ENCODE results near the gene ZC3H7B. TPM values are rescaled to one million over a fixed set of nuclear protein-coding genes. Genes with fewer than 3 reads are reported as not detected.

ZC3H7B gene
- total RNA-seq, 1 experiment from 2014 or later: 34.8 TPM

DNA sequence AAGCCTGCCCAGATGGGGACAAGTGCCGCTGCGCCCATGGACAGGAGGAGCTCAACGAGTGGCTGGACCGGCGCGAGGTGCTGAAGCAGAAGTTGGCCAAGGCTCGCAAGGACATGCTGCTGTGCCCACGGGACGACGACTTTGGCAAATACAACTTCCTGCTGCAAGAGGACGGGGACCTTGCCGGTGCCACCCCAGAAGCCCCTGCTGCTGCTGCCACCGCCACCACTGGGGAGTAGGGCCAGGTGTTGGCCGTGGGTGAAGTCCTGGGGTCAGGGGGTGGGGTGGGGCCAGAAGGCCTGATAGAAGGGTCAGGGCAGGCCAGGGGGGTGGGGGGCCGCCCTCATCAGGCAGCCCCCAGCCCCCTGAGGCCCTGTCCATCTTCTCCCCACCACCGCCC is 55.9 kb downstream of the ZC3H7B start:
- Histone ChIP-seq H3K9me3 (ENCODE audit: low read length) (no peaks in the 10 kb centered on the region), H2AFZ (ENCODE audit: low read length) (no peak overlapping the region), H3K9me2 (replicated peaks; ENCODE audit: low read length) (no peaks in the 10 kb centered on the region), H3K27me3 (ENCODE audit: low read length) (no peaks in the 10 kb centered on the region), H3K4me3 (ENCODE audit: low read length) (no peak overlapping the region), H3K4me1 (ENCODE audit: insufficient read depth, low read length) (no peaks in the 10 kb centered on the region), H3F3A (ENCODE audit: low read length, unreplicated experiment) (no peaks in the 10 kb centered on the region), H3K27ac (ENCODE audit: low read length) (no peak overlapping the region), H3K4me2 (ENCODE audit: low read length) (no peak overlapping the region), H3K9ac (ENCODE audit: low read length) (no peak overlapping the region), H3K79me2 (ENCODE audit: low read length) (no peaks in the 10 kb centered on the region), H3K36me3 (ENCODE audit: low read depth, low read length) (no peaks in the 10 kb centered on the region; the same call in 1 of the 2 replicates), H4K20me1 (ENCODE audit: low read length) (no peaks in the 10 kb centered on the region)
- no peak for DNase-seq
- intact Hi-C loops (cut with micrococcal nuclease): no loop called here
- CTCF ChIA-PET: interaction anchor here (0.6 kb wide), 1 partner anchor 177 kb away, joined by 3 read pairs; no protein-coding TSS in a partner anchor
- ATAC-seq: no peak
- POLR2A ChIA-PET (ENCODE audit: unreplicated experiment): no interaction called here
- no TSS peak for BruUV-seq (replicated peaks)
- TF ChIP-seq EZH2 (IDR thresholded peaks at IDR 0.05; ENCODE audit: low read length, unreplicated experiment): no peak
- TF ChIP-seq, protein P1, sequence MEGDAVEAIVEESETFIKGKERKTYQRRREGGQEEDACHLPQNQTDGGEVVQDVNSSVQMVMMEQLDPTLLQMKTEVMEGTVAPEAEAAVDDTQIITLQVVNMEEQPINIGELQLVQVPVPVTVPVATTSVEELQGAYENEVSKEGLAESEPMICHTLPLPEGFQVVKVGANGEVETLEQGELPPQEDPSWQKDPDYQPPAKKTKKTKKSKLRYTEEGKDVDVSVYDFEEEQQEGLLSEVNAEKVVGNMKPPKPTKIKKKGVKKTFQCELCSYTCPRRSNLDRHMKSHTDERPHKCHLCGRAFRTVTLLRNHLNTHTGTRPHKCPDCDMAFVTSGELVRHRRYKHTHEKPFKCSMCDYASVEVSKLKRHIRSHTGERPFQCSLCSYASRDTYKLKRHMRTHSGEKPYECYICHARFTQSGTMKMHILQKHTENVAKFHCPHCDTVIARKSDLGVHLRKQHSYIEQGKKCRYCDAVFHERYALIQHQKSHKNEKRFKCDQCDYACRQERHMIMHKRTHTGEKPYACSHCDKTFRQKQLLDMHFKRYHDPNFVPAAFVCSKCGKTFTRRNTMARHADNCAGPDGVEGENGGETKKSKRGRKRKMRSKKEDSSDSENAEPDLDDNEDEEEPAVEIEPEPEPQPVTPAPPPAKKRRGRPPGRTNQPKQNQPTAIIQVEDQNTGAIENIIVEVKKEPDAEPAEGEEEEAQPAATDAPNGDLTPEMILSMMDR (conservative IDR thresholded peaks at IDR 0.05; ENCODE audit: low read depth, low read length): no peak
- no peak for TF ChIP-seq EZH2phosphoT487 (IDR thresholded peaks at IDR 0.05; ENCODE audit: borderline replicate concordance, low read length)

DNA sequence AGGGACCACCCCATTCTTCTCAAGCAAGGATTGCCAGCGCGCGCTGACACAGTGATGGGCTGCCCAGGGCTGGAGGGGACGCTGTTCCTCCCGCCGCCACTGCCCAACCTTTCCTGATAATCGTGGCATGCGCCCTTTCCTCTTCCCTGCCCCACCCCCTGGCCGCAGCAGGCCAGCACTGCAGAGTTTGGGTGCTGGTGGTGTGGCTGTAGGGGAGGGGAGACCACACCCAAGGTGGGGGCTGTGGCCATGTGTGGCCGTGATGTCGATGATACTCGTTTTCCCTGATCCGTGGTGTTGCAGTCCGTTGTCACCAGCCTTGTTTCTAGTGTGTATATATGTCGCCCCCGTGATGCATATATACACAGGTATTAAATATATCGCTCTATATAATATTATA is 57.6 kb downstream of the ZC3H7B start:
- H3K36me3 ChIP-seq (ENCODE audit: low read depth, low read length): no peaks in the 10 kb centered on the region; the same call in 1 of the 2 replicates
- CTCF ChIA-PET: no interaction called here
- POLR2A ChIA-PET (ENCODE audit: unreplicated experiment): interaction anchor here (0.5 kb wide), 1 partner anchor 175 kb away, joined by 3 read pairs; no protein-coding TSS in a partner anchor

DNA sequence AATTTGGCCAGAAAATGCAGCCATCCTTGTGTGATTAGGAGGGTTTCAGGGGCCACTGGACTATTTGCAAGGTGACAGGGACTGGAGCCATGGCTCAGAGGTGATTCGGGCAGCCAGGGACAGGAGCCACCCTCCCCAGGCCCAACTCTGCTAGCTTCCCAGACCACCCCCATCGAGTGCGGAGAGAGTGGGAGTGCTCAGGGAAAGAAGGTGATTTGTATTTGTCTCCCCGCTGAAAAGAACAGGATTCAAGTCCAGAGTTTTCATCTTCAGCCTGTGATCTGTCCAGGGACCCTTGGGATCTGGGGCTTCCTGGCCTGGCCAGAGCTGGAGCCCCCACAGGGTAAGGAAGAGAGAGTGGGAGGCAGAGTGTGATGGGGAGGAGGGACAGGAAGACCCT is 58.1 kb downstream of the ZC3H7B start:
- no peak for ATAC-seq
- Histone ChIP-seq H3K9me2 (replicated peaks; ENCODE audit: low read length) (no peaks in the 10 kb centered on the region), H3F3A (ENCODE audit: low read length, unreplicated experiment) (no peaks in the 10 kb centered on the region), H3K9me3 (ENCODE audit: low read length) (no peaks in the 10 kb centered on the region), H3K27ac (ENCODE audit: low read length) (no peak overlapping the region), H3K36me3 (ENCODE audit: low read depth, low read length) (no peaks in the 10 kb centered on the region; the same call in 1 of the 2 replicates), H4K20me1 (ENCODE audit: low read length) (no peaks in the 10 kb centered on the region), H3K9ac (ENCODE audit: low read length) (no peak overlapping the region), H3K27me3 (ENCODE audit: low read length) (no peaks in the 10 kb centered on the region), H3K4me3 (ENCODE audit: low read length) (no peak overlapping the region), H3K4me1 (ENCODE audit: insufficient read depth, low read length) (no peaks in the 10 kb centered on the region), H3K79me2 (ENCODE audit: low read length) (no peaks in the 10 kb centered on the region), H3K4me2 (ENCODE audit: low read length) (no peak overlapping the region), H2AFZ (ENCODE audit: low read length) (no peak overlapping the region)
- DNase-seq: no peak
- TF ChIP-seq EZH2phosphoT487 (IDR thresholded peaks at IDR 0.05; ENCODE audit: borderline replicate concordance, low read length) (no peak), EZH2 (IDR thresholded peaks at IDR 0.05; ENCODE audit: low read length, unreplicated experiment) (no peak)
- TF ChIP-seq, protein P1 (conservative IDR thresholded peaks at IDR 0.05; ENCODE audit: low read depth, low read length): no peak
- BruUV-seq (replicated peaks): TSS peak; percentile 40
- ChIA-PET POLR2A (ENCODE audit: unreplicated experiment) (interaction anchor here (0.5 kb wide), 1 partner anchor 175 kb away, joined by 3 read pairs; no protein-coding TSS in a partner anchor), CTCF (no interaction called here)
- intact Hi-C loops (cut with micrococcal nuclease): no loop called here

More for the DNA sequence above, 57.6 kb downstream of the ZC3H7B start:
- no peaks in the 10 kb centered on the region for H3F3A ChIP-seq (ENCODE audit: low read length, unreplicated experiment)
- H2AFZ ChIP-seq (ENCODE audit: low read length): no peak overlapping the region
- H3K9me2 ChIP-seq (replicated peaks; ENCODE audit: low read length): no peaks in the 10 kb centered on the region
- H3K27ac ChIP-seq (ENCODE audit: low read length): no peak overlapping the region
- ATAC-seq: no peak
- TF ChIP-seq EZH2 (IDR thresholded peaks at IDR 0.05; ENCODE audit: low read length, unreplicated experiment) (no peak), EZH2phosphoT487 (IDR thresholded peaks at IDR 0.05; ENCODE audit: borderline replicate concordance, low read length) (no peak)
- TF ChIP-seq, protein P1 (conservative IDR thresholded peaks at IDR 0.05; ENCODE audit: low read depth, low read length): no peak
- H3K4me3 ChIP-seq (ENCODE audit: low read length): no peak overlapping the region
- intact Hi-C loops (cut with micrococcal nuclease): no loop called here
- H3K4me1 ChIP-seq (ENCODE audit: insufficient read depth, low read length): no peaks in the 10 kb centered on the region
- no peak overlapping the region for H3K9ac ChIP-seq (ENCODE audit: low read length)
- no peaks in the 10 kb centered on the region for H4K20me1 ChIP-seq (ENCODE audit: low read length)
- no peaks in the 10 kb centered on the region for H3K79me2 ChIP-seq (ENCODE audit: low read length)
- no peak for DNase-seq
- no TSS peak for BruUV-seq (replicated peaks)
- no peak overlapping the region for H3K4me2 ChIP-seq (ENCODE audit: low read length)
- H3K27me3 ChIP-seq (ENCODE audit: low read length): no peaks in the 10 kb centered on the region
- no peaks in the 10 kb centered on the region for H3K9me3 ChIP-seq (ENCODE audit: low read length)
